ENCODE data around the gene RXRA. TPM values are rescaled to one million over a fixed set of nuclear protein-coding genes. Genes with fewer than 3 reads are reported as not detected.

RXRA gene
- polyA plus RNA-seq, 1 donor from 2014 or later: 2.7 TPM

DNA sequence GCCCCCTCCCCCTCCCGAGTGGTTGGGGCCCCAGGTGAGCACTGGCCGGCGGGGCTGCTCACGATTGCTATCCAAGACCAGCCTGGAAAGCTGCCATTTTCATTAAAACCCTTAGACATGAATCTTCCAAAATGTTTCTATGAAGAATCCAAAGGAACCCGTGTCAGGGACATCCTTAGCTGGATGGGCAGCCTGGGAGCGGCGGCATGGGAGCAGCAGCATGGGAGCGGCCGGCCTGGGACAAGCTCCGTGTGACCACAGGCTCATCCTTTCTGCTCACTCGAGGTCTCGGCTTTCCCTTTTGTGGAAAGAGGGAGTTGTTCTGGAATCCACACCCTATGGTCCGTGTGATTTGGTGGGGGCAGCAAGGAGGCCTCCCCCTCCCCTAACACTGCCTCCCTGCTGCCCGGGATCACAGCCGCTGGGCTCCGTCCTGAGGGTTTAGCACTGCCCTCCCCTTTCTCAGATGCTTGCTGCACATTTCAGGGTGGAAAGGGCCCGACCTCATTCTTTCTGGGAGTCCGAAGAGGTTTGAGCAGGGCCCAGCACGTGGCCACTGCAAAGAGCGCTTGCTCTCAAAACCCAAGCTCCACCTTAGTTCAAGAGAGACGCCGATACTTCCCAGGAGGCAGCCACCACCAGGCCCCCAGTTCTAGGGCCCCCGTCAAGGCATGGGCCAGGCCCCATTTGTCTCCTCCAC is 127.7 kb downstream of the RXRA start:
- H3K79me2 ChIP-seq (replicated peaks; ENCODE audit: insufficient read depth, low read length): no peaks in the 10 kb centered on the region
- H3K4me2 ChIP-seq (ENCODE audit: low read length): no peak overlapping the region
- H3K9ac ChIP-seq (ENCODE audit: low read length): no peak overlapping the region
- no peak overlapping the region for H3K27ac ChIP-seq (ENCODE audit: low read length)
- no peaks in the 10 kb centered on the region for H3K27me3 ChIP-seq (ENCODE audit: insufficient read depth, low read depth, low read length)
- peaks cover 3% of the 10 kb centered on the region for H3F3A ChIP-seq (ENCODE audit: insufficient read depth, low read length, poor library complexity, severe bottlenecking)
- no peaks in the 10 kb centered on the region for H3K36me3 ChIP-seq (ENCODE audit: insufficient read depth, low read length)
- no peak overlapping the region for H3K4me3 ChIP-seq (ENCODE audit: low read length)
- H4K20me1 ChIP-seq (ENCODE audit: insufficient read depth): no peaks in the 10 kb centered on the region
- no peak overlapping the region for H2AFZ ChIP-seq (ENCODE audit: low read depth, low read length)
- TF ChIP-seq SMC3 (conservative IDR thresholded peaks at IDR 0.05; ENCODE audit: poor library complexity): no peak
- TF ChIP-seq MXI1 (conservative IDR thresholded peaks at IDR 0.05; ENCODE audit: poor library complexity, severe bottlenecking): no peak
- no peak for TF ChIP-seq POLR2AphosphoS5 (IDR thresholded peaks at IDR 0.05)
- TF ChIP-seq, protein P1, sequence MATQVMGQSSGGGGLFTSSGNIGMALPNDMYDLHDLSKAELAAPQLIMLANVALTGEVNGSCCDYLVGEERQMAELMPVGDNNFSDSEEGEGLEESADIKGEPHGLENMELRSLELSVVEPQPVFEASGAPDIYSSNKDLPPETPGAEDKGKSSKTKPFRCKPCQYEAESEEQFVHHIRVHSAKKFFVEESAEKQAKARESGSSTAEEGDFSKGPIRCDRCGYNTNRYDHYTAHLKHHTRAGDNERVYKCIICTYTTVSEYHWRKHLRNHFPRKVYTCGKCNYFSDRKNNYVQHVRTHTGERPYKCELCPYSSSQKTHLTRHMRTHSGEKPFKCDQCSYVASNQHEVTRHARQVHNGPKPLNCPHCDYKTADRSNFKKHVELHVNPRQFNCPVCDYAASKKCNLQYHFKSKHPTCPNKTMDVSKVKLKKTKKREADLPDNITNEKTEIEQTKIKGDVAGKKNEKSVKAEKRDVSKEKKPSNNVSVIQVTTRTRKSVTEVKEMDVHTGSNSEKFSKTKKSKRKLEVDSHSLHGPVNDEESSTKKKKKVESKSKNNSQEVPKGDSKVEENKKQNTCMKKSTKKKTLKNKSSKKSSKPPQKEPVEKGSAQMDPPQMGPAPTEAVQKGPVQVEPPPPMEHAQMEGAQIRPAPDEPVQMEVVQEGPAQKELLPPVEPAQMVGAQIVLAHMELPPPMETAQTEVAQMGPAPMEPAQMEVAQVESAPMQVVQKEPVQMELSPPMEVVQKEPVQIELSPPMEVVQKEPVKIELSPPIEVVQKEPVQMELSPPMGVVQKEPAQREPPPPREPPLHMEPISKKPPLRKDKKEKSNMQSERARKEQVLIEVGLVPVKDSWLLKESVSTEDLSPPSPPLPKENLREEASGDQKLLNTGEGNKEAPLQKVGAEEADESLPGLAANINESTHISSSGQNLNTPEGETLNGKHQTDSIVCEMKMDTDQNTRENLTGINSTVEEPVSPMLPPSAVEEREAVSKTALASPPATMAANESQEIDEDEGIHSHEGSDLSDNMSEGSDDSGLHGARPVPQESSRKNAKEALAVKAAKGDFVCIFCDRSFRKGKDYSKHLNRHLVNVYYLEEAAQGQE (IDR thresholded peaks at IDR 0.05; ENCODE audit: borderline replicate concordance): no peak
- TF ChIP-seq RAD21 (conservative IDR thresholded peaks at IDR 0.05): no peak
- TF ChIP-seq, protein P2, sequence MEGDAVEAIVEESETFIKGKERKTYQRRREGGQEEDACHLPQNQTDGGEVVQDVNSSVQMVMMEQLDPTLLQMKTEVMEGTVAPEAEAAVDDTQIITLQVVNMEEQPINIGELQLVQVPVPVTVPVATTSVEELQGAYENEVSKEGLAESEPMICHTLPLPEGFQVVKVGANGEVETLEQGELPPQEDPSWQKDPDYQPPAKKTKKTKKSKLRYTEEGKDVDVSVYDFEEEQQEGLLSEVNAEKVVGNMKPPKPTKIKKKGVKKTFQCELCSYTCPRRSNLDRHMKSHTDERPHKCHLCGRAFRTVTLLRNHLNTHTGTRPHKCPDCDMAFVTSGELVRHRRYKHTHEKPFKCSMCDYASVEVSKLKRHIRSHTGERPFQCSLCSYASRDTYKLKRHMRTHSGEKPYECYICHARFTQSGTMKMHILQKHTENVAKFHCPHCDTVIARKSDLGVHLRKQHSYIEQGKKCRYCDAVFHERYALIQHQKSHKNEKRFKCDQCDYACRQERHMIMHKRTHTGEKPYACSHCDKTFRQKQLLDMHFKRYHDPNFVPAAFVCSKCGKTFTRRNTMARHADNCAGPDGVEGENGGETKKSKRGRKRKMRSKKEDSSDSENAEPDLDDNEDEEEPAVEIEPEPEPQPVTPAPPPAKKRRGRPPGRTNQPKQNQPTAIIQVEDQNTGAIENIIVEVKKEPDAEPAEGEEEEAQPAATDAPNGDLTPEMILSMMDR (IDR thresholded peaks at IDR 0.05; ENCODE audit: poor library complexity, severe bottlenecking): no peak
- no peak for TF ChIP-seq EZH2 (IDR thresholded peaks at IDR 0.05; ENCODE audit: borderline replicate concordance, insufficient read depth, low read length, poor library complexity, severe bottlenecking)
- no peak for TF ChIP-seq EP300 (conservative IDR thresholded peaks at IDR 0.05; ENCODE audit: poor library complexity, severe bottlenecking)
- no peak for TF ChIP-seq TAF1 (IDR thresholded peaks at IDR 0.05; ENCODE audit: low read depth)
- H3K9me3 ChIP-seq (ENCODE audit: low read length): peaks cover 2% of the 10 kb centered on the region
- H3K9me2 ChIP-seq (ENCODE audit: insufficient read depth, low read length): no peaks in the 10 kb centered on the region

DNA sequence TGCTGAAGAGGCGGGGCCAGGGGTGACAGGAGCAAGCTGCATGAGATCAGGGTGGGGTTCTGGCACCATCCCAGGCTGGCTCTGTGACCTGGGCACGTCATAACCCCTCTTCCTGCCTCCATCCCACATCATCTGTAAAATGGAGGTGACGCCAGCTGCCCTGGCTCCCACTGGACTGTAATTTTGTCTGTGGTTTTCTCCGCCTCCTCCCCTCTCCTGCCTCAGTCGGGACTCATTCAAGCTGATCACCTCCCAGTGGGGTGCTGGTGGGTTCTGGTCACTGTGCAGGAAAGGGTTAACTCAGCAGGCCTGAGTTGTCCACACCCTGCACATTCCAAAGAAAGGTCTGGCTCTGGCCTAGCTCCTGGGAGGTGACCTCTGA is 128.2 kb downstream of the RXRA start:
- TF ChIP-seq RAD21 (conservative IDR thresholded peaks at IDR 0.05) (no peak), EZH2 (IDR thresholded peaks at IDR 0.05; ENCODE audit: borderline replicate concordance, insufficient read depth, low read length, poor library complexity, severe bottlenecking) (no peak), EP300 (conservative IDR thresholded peaks at IDR 0.05; ENCODE audit: poor library complexity, severe bottlenecking) (no peak), MXI1 (conservative IDR thresholded peaks at IDR 0.05; ENCODE audit: poor library complexity, severe bottlenecking) (no peak), POLR2AphosphoS5 (IDR thresholded peaks at IDR 0.05) (no peak), TAF1 (IDR thresholded peaks at IDR 0.05; ENCODE audit: low read depth) (no peak), SMC3 (conservative IDR thresholded peaks at IDR 0.05; ENCODE audit: poor library complexity) (no peak)
- TF ChIP-seq, protein P2 (IDR thresholded peaks at IDR 0.05; ENCODE audit: poor library complexity, severe bottlenecking): no peak
- TF ChIP-seq, protein P1 (IDR thresholded peaks at IDR 0.05; ENCODE audit: borderline replicate concordance): no peak
- Histone ChIP-seq H3F3A (ENCODE audit: insufficient read depth, low read length, poor library complexity, severe bottlenecking) (peaks cover 3% of the 10 kb centered on the region), H3K9me2 (ENCODE audit: insufficient read depth, low read length) (no peaks in the 10 kb centered on the region), H2AFZ (ENCODE audit: low read depth, low read length) (no peak overlapping the region), H3K79me2 (replicated peaks; ENCODE audit: insufficient read depth, low read length) (no peaks in the 10 kb centered on the region), H3K4me2 (ENCODE audit: low read length) (no peak overlapping the region), H3K36me3 (ENCODE audit: insufficient read depth, low read length) (no peaks in the 10 kb centered on the region), H4K20me1 (ENCODE audit: insufficient read depth) (no peaks in the 10 kb centered on the region), H3K27me3 (ENCODE audit: insufficient read depth, low read depth, low read length) (no peaks in the 10 kb centered on the region), H3K9ac (ENCODE audit: low read length) (no peak overlapping the region), H3K27ac (ENCODE audit: low read length) (no peak overlapping the region), H3K9me3 (ENCODE audit: low read length) (no peaks in the 10 kb centered on the region), H3K4me3 (ENCODE audit: low read length) (no peak overlapping the region)
